ENCODE results near the gene MRPL23. TPM values are rescaled to one million over a fixed set of nuclear protein-coding genes. Genes with fewer than 3 reads are reported as not detected.

The MRPL23 gene
- total RNA-seq, 1 donor from 2014 or later = 40.3 TPM

DNA sequence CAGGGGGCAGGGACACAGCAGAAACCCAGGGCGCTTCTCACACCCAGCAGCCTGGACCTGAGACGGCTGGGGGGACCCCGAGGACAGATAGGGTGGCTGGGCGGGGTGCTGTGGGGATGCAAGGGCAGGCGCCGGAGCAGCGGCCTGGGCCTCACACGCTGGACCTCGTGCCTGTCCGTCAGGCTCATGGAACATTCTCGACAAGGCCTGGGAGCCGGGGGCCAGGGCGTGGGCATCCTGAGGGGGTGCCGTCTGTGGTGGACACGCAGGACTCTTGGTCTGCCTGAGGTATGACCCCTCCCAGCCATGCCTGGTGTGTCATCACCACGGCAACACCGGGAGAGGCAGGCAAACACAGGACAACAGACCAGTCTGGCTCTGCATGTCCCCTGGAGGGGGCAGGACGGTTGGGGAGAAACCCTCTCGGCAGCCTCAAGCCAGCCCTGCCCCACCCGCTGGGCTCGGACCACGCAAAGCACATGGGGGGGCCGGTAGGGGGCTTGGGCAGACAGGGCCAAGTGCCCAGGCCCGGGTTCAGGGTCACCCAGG, 21.4 kb downstream of the MRPL23 start:
- H3K27ac Mint-ChIP-seq = no peak overlapping the region

GRCh38 chr11:1969035-1969434, 21.9 kb downstream of the MRPL23 start:
- Mint-ChIP-seq H3K4me1 (no peaks in the 10 kb centered on the region), H3K27me3 (ENCODE audit: low read depth) (no peaks in the 10 kb centered on the region), H3K27ac (no peak overlapping the region), H3K4me3 (no peak overlapping the region), H3K9me3 (no peaks in the 10 kb centered on the region), H3K36me3 (no peaks in the 10 kb centered on the region)
- no peak for DNase-seq (ENCODE audit: low spot score in 2 of 2, unreplicated experiment in 2 of 2)
- TF ChIP-seq, protein P1, sequence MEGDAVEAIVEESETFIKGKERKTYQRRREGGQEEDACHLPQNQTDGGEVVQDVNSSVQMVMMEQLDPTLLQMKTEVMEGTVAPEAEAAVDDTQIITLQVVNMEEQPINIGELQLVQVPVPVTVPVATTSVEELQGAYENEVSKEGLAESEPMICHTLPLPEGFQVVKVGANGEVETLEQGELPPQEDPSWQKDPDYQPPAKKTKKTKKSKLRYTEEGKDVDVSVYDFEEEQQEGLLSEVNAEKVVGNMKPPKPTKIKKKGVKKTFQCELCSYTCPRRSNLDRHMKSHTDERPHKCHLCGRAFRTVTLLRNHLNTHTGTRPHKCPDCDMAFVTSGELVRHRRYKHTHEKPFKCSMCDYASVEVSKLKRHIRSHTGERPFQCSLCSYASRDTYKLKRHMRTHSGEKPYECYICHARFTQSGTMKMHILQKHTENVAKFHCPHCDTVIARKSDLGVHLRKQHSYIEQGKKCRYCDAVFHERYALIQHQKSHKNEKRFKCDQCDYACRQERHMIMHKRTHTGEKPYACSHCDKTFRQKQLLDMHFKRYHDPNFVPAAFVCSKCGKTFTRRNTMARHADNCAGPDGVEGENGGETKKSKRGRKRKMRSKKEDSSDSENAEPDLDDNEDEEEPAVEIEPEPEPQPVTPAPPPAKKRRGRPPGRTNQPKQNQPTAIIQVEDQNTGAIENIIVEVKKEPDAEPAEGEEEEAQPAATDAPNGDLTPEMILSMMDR (IDR thresholded peaks at IDR 0.05; ENCODE audit: unreplicated experiment) = no peak

More for the DNA sequence above, 21.4 kb downstream of the MRPL23 start:
- H3K4me1 Mint-ChIP-seq = no peaks in the 10 kb centered on the region
- no peaks in the 10 kb centered on the region for H3K9me3 Mint-ChIP-seq
- no peak overlapping the region for H3K4me3 Mint-ChIP-seq
- H3K27me3 Mint-ChIP-seq (ENCODE audit: low read depth) = no peaks in the 10 kb centered on the region
- TF ChIP-seq, protein P1 (IDR thresholded peaks at IDR 0.05; ENCODE audit: unreplicated experiment) = no peak
- DNase-seq (ENCODE audit: low spot score in 2 of 2, unreplicated experiment in 2 of 2) = no peak
- H3K36me3 Mint-ChIP-seq = no peaks in the 10 kb centered on the region

DNA sequence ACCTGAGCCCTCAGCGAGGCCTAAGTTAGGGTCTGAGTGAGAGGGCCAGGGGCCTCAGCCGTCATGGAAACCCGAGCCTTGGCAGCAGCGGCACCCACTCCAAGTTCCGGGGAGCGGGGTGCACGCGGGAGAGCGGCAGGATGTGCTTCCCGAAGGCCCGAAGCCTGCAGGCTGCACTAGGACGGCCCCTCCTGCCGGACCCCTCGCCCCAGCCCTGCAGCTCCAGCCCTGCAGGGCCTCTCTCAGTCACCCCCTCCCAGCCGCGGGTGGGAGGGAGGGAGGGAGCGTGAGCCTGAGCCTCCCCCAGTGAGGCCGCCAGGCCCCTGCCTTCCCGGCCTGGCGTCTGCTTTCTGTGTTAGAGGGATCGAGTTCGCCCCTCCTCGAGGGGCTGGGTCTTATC, 22.6 kb downstream of the MRPL23 start:
- Mint-ChIP-seq H3K4me3 (no peak overlapping the region), H3K9me3 (no peaks in the 10 kb centered on the region), H3K36me3 (no peaks in the 10 kb centered on the region), H3K27ac (no peak overlapping the region), H3K4me1 (no peaks in the 10 kb centered on the region), H3K27me3 (ENCODE audit: low read depth) (no peaks in the 10 kb centered on the region)
- DNase-seq (ENCODE audit: low spot score in 2 of 2, unreplicated experiment in 2 of 2) = no peak
- TF ChIP-seq, protein P1 (IDR thresholded peaks at IDR 0.05; ENCODE audit: unreplicated experiment) = no peak

- no peaks in the 10 kb centered on the region for H3K4me1 Mint-ChIP-seq
- H3K4me3 Mint-ChIP-seq = no peak overlapping the region
- DNase-seq (ENCODE audit: low spot score in 2 of 2, unreplicated experiment in 2 of 2) = no peak
- H3K36me3 Mint-ChIP-seq = no peaks in the 10 kb centered on the region
- peak overlapping the region; percentile 50 for H3K27ac Mint-ChIP-seq
- H3K9me3 Mint-ChIP-seq = no peaks in the 10 kb centered on the region
- TF ChIP-seq, protein P1 (IDR thresholded peaks at IDR 0.05; ENCODE audit: unreplicated experiment) = no peak
- no peaks in the 10 kb centered on the region for H3K27me3 Mint-ChIP-seq (ENCODE audit: low read depth)
Observed at GRCh38 chr11:1970956-1971355, 23.8 kb downstream of the MRPL23 start.

- Mint-ChIP-seq H3K27me3 (ENCODE audit: low read depth) (no peaks in the 10 kb centered on the region), H3K27ac (no peak overlapping the region), H3K4me3 (no peak overlapping the region), H3K36me3 (no peaks in the 10 kb centered on the region), H3K4me1 (no peaks in the 10 kb centered on the region), H3K9me3 (no peaks in the 10 kb centered on the region)
- TF ChIP-seq, protein P1 (IDR thresholded peaks at IDR 0.05; ENCODE audit: unreplicated experiment) = no peak
- no peak for DNase-seq (ENCODE audit: low spot score in 2 of 2, unreplicated experiment in 2 of 2)
Observed at GRCh38 chr11:1975185-1975584, 28.1 kb downstream of the MRPL23 start.
